Activated gamma-delta T cell (primary cell): Measurements from ENCODE around the gene CKAP2.
"Not testable (repeated sequence)": the region's sequence is repeated elsewhere in the genome, so short reads cannot be mapped to it uniquely, and the experiment has no call there.

Experiments
- DNase-seq: peaks from one replicate; lab custom pipeline; 2025; lab: John Stamatoyannopoulos, UW
- total RNA-seq, 2 donors: gene quantifications; one replicate each; lab custom pipeline; 2026; lab: John Stamatoyannopoulos, UW

The CKAP2 gene, protein sequence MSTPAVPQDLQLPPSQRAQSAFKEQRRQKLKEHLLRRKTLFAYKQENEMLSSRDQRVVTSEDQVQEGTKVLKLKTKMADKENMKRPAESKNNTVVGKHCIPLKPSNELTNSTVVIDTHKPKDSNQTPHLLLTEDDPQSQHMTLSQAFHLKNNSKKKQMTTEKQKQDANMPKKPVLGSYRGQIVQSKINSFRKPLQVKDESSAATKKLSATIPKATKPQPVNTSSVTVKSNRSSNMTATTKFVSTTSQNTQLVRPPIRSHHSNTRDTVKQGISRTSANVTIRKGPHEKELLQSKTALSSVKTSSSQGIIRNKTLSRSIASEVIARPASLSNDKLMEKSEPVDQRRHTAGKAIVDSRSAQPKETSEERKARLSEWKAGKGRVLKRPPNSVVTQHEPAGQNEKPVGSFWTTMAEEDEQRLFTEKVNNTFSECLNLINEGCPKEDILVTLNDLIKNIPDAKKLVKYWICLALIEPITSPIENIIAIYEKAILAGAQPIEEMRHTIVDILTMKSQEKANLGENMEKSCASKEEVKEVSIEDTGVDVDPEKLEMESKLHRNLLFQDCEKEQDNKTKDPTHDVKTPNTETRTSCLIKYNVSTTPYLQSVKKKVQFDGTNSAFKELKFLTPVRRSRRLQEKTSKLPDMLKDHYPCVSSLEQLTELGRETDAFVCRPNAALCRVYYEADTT
- total RNA-seq = 34.9 to 76.7 reads per million in 2 donors

DNA sequence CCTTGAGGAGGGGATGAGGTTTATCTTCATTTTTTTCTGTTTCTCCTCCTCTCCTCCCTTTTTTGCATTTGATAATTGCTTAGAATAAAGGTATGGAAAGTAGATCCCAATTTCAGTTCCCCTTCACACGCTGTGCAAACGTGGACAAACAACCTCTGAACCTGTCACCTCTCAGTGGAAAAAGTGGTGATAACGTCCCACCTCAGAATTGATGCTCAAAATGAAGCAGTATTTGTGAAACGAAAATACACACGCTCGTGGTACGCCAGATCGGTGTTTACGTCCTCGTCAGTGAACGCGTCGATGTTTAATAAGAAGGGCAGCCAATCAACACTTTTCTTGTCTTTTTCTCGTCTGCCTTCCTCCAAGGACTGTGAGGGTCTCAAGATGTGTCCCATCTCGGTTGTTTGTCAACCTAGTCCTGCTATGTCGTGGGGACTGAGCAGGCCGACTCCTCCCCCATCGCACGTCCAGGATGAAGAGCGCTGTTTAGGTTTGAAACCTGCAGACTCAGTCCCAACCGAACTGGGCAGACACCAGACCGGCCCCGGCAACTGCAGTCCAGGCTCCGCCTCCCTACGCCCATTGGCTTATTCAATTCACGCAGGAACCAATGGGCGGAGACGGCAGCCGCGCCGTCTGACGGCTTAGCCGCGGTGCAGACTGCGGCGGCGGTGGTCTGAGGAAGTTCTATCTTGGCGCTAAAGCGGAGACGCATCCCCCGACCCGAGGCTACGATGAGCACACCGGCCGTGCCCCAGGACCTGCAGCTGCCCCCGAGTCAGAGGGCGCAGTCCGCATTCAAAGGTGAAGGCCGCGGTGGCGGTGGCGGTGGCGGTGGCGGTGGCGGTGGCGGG is at the start of gene CKAP2:
CKAP2 (plus strand) TSS at position 659 of the 857 bp plus-strand sequence; CDS start at position 738, 79 bp downstream.
- DNase-seq = peak; percentile 85

DNA sequence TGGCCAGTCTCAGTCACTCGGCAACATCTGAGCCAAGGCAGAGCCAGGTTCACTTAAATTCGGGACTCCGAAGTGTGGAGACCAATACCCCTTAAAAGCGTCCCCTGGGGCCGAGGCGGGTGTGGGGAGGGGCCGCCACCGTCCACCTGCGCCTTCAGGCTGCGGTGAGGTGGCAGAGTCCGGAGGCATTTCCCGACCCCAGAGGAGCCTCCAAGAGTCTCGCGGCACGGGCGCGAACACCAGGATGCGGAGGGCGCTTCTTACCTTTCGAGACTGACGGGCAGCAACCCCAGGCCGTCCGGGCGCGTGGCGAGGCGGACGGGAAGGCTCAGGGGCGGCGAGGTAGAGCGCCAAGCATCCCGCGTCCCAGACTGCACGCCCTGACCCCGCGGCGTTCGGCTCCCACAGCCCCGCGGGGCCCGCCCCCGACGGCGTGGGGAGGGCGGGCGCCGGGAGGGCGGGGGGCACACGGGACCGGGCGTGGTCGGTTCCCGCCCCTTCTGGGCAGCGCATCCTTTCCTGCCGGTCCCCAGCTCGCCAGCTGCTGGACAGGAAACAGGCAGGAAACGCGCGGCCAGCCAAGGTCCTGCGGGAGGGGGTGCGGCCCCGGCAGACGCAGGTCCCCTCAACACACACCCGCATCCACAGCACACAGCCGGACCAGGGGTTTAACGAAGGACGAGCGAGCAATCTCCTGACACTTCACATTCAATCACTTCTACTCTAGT is 49.3 kb upstream of the CKAP2 start, which contains the start of gene THSD1:
THSD1 (minus strand) TSS at position 406 of the 728 bp plus-strand sequence. CDS start 3,572 bp downstream, outside the sequence.
- DNase-seq = peak; percentile 16

DNA sequence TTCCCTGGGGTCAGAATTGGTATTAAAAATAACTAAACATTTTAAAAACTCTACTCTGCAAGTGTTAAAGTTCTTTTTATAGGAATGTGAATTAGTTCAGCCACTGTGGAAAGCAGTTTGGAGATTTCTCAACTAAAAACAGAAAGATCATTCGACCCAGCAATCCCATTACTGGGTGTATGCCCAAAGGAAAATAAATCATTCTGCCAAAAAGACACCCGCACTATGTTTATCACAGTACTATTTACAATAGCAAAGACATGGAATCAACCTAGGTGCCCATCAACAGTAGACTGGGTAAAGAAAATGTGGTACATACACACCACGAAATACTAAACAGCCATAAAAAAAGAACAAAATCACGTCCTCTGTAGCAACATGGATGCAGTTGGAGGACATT is 48.6 kb upstream of the CKAP2 start:
- no peak for DNase-seq

DNA sequence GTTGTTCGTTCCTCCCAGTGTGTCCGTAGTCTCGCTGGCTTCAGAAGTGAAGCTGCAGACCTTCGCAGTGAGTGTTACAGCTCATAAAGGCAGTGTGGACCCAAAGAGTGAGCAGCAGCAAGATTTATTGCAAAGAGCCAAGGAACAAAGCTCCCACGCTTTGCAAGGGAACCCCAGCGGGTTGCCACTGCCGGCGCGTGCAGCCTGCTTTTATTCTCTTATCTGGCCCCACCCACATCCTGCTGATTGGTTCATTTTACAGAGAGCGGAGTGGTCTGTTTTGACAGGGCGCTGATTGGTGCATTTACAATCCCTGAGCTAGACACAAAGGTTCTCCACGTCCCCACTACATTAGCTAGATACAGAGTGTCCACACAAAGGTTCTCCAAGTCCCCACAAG is 47.8 kb upstream of the CKAP2 start:
- DNase-seq = not testable (repeated sequence)

DNA sequence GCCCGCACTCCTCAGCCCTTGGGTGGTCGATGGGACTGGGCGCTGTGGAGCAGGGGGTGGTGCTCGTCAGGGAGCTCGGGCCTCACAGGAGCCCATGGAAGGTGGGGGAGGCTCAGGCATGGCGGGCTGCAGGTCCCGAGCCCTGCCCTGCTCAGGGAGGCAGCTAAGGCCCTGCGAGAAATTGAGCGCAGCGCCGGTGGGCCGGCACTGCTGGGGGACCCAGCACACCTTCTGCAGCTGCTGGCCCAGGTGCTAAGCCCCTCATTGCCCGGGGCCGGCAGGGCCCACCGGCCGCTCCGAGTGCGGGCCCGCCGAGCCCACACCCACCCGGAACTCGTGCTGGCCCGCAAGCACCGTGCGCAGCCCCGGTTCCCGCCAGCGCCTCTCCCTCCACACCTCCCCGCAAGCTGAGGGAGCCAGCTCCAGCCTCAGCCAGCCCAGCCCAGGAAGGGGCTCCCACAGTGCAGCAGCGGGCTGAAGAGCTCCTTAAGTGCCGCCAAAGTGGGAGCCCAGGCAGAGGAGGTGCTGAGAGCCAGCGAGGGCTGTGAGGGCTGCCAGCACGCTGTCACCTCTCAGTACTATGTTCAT is 47.1 kb upstream of the CKAP2 start:
- DNase-seq = not testable (repeated sequence)

DNA sequence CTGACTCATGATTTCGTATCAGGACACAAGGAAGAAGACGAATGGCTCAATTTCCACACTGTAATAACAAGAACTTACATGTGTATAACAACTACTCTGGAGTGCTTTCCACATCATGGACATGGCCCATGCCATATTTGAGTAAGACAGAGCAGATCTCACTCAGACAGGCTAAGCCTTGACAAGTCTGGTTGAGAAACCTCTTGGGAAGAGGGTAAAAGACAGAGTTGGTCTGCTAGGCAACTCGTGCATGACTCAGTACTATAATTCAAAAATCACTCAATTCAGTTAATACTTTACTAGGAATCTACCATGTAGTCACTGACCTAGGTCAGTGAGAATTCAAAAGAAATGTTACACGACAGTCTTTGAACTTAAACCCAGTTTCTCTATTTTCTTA is 43.6 kb upstream of the CKAP2 start:
- DNase-seq = no peak

DNA sequence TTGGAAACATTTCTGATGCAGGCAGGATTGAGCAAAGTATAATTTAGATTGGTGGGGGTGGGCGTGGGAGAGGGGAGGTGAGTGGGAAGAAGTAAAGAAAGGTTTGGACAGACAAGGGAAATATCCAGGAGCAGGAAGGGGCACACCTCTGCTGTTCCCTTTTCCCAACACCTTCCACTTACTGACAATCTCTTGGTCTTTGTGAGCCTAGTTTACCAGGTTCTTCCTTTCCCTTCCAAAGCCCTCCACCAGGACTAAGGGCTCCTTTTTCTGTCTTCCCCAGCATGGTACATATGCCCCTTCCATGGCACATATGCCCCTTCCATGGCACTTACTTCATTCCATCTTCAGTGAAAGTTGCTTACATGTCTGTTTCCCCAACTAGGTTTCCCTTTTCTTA is 43.1 kb upstream of the CKAP2 start:
- DNase-seq = no peak

DNA sequence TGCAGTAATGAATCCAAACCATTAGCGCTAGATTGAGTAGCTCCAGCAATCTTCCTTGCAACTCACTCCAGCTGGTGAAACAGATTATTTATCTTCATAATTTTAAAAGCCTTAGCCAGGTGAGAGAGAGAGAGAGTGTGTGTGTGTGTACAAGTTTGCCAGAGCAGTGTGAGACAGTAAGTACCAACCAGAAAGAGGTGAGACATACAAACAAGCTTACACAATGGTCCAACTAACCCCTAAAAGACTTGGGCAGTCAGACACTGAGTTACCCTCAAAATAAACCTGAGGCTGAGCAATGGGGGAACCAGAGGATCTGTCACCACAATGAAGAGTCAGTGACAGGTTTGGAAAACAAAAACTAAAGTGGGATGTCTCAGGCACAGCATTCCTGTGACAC is 41.2 kb upstream of the CKAP2 start:
- no peak for DNase-seq

DNA sequence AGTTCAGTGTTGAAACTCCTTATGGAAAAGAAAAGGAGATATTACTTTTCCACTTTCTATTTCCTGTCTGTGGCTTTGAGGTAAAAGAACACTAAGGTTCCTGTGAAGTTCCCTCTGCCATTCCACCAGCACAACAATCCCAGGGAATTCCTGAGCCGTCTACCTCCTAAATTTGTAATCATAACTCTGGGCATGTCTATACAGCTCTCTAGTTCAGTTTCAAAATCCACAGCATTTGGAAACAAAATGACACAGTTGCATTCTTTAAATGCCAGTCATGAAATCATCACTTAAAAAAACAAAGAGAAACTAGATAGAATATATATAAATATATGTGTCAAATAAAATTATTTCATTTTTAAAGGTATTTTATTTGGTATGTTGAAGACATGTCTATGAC is 40.3 kb upstream of the CKAP2 start:
- no peak for DNase-seq

DNA sequence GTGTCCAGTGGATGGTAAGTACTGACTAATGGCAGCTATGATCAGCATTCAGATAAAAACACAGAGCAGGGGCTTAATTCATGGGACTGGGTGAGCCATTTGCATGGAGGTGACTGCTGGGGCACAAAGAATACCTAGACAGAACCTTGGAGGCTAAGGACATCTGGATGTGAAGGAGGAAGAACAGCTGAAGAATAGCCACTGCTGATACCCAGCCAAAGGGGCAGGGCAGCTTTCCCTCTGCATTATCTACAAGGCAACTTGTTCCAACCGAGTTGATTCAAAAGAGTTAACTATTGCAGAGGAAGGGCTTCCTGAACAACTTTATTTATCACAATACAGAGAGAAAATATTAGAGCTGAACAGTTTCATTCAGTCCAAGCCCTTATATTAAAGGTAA is 36.2 kb upstream of the CKAP2 start:
- no peak for DNase-seq

DNA sequence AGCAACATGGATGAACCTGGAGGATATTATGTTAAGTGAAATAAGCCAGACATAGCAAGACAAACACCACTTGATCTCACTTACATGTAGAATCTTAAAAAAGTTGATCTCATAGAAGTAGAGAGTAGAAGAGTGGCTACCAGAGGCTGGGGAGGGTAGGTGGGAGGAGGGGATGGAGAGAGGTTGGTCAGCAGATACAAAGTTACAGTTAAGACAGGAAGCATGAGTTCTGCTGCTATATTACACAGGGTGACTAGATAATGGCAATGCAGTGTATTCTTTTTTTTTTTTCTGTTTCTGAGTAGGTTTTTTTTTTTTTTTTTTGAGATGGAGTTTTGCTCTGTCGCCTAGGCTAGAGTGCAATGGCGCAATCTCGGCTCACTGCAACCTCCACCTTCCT is 34.1 kb upstream of the CKAP2 start:
- DNase-seq = no peak

DNA sequence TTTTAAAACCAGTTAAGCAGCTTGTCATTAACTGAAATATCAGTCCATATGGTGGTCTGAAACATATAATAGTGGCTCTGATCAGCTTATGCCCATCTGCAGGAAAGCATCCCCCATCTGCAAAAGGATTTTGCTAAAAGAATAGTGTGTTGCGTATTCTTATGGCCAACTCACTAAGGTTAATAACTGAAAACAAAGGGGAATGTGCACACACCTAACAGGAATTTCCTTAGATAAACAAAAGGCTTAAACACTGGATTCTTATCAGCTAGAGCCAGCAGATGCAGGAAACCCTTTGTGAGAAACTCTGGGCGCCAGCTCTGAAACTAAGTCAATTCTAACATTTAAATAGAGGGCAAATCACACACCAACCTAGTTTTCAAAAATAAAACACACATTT is 27.0 kb upstream of the CKAP2 start:
- DNase-seq = no peak

DNA sequence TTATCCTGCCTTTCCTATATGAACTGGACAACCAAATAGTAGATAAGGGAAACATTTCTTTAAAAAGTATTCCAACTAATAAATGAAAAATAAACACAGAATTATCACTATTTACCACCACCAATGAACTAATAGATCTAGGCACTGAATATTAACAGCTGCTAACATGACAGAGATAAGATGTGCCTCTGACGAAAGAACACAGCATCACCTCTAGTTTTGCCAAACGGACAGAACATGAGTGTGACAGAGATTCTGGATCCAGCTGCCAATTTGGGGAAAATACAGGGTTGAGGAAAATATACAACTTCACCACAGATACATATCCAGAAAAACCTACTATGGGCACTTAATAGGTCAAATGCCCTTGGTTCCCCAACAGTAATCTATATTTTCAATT is 22.8 kb upstream of the CKAP2 start:
- DNase-seq = no peak

DNA sequence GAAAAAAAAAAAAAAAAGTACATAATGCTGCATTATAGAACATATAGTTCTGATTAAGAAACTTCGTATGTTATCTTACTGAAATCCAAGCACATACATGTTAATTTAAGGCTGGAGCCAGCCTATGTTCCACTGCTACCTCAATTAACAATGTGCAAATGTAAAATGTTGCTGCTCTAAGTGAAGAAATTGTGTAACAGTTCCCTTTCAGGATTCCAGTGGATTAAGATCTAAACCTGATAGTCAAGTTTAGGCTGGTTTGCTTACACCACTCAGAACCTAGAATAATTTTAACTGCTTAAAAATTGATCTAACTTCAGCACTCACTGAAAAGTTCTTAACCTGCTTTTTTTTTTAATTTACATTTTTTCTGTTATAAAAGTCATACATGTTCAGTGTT is 9.0 kb upstream of the CKAP2 start:
- DNase-seq = no peak

DNA sequence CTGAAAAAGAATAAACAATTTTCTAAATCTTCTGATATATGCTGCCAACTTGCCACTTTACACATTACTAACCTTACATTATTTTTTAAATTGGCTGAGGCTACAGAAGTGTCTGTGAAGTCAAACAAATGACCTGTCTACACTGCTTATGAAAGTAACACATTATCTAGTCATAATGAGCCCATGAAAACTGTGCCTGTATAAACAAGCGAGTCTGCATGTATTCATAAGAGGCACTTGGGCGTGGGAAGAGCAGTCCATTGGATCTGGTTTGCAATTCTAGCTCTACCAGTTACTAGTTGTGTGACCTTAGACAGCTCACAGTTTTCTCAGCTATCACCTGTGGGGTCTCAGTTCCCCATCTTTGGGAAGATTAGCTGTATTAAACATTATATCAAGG is 7.9 kb upstream of the CKAP2 start:
- no peak for DNase-seq

DNA sequence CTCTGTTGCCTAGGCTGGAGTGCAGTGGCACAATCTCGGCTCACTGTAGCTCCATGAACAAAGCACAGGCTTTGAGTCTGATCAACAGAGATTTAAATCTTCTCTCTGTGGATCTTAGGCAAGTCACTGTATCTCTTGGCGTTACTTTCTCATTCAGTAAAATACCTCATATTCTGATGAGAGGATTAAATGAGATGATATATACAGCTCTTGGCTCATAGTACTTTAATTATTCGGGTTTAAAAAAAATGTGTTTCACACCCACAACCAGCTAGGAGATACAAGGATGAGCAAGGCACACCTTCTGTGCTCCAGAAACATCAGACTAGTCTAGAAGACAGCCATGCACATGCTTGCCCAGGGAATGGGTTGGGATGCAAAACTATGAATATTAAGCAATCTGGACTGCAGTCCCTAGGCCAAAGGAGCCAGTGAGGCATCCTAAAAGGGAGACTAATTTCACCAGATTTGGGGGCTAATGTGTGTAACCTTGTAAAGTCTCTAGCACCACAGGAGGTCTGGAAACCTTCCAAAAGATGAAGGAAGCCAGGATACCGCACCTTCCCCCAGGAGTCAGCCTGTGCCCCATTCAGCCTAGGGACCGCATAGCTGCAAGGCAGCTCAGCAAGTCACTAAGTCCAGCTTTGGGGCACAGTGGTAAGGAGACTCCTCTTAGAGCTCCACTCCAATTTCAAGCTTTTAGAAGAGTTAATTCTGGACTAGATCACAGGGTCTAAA is 7.3 kb upstream of the CKAP2 start:
- DNase-seq = no peak

DNA sequence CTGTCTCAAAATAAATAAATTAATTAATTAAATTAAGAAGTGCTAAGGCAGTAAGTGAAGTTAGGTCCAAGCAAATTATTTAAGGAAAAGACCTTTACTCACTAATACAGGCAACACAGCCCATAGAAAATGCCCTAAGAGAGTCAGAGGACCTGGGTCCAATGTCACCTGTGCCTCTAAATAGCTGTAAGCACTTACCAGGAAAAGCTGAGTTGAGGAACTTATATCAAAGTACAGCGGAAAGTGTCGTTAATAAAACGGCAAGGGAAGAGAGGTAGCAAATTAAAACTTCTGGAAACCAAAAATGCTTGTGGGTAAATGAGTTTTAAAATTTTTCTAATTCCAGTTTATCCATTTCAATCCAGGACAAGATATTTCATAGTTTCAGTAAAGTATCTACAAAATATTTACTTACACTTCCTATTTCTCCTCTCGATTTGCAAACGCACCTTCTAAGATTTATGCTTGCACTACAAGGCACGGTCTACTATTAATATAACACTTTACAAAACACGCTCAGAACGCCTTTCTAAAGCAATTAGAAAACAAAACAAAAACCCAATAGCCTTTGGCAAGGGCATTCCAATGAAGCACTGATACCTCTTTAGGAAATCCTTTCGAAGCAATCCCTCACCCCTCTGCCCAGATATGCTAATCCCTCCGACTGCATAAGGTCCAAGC is 5.8 kb upstream of the CKAP2 start:
- no peak for DNase-seq

DNA sequence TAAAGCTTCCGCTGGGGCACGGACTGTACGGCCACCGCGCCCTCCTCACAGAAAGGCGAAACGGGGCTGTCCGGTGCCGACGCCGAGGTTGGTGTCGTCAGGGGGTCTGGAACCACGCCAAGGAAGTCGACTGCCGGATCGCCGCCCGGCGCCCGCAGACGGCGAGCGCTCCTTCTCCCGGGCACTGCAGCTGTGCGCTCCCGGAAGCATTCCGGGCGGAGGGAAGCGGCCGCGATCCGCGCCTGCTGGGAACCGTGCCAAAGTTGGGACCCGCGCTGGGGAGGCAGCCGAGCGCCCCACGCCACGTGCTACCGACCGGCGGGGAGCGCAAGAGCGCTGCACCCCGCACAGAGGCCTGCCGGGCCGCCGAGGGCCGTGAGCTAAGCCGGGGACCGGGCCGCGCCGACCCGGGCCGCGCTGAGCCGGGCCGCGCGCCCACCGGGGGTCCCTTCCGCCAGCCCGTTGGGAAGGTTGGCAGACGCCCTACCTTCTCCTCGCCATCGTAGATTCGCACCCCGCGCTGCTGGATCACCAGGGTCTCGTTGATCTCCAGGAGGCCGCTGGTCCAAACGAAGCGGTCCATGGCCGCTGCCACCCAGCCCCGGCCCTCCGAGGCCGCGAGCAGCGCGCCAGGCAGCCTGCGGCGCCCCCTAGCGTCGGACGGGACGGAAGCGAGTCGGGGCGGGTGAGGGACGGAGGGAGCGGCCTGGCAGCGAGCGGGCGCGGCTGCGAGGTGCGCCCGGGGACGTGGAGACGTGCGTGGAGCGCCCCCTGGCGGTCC is 5.1 kb upstream of the CKAP2 start, which contains the start of gene VPS36:
VPS36 (minus strand) TSS at position 623 of the 781 bp plus-strand sequence; CDS start at position 583, 40 bp downstream.
- peak; percentile 88 for DNase-seq

DNA sequence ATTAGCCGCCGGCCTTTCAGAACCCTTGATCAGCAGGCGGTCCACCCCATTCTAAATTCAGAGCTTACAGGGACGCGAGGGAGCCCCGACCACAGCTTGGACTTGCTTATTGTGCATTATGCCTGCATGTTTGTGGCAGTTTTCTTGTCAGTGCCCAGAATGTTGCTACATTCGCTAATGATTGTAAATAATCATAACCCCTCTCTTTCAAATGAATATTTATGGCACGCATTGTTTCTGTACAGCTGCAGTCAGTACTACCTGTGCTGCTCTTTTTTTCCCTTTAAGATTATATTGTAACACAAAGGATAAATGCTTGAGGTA is 4.5 kb upstream of the CKAP2 start:
- no peak for DNase-seq
